ENCODE measurements around the gene PITPNM1. TPM values are rescaled to one million over a fixed set of nuclear protein-coding genes. Genes with fewer than 3 reads are reported as not detected.

Gene PITPNM1
- total RNA-seq, 1 donor from 2014 or later, result 50.8 TPM

- DNase-seq (ENCODE audit: low read depth), result no peak
- H3K4me3 ChIP-seq (ENCODE audit: low read depth, low read length), result no peak overlapping the region
- TF ChIP-seq CTCF (IDR thresholded peaks at IDR 0.05; ENCODE audit: insufficient read depth, low read length, poor library complexity, severe bottlenecking), result no peak
- peaks cover 7% of the 10 kb centered on the region for H3K36me3 ChIP-seq (ENCODE audit: control insufficient read depth, insufficient read depth, low read length)
- H3K27me3 ChIP-seq (ENCODE audit: control insufficient read depth, insufficient read depth, low read length), result no peaks in the 10 kb centered on the region
Measured at GRCh38 chr11:67498544-67498972, 6.6 kb downstream of the PITPNM1 start.

DNA sequence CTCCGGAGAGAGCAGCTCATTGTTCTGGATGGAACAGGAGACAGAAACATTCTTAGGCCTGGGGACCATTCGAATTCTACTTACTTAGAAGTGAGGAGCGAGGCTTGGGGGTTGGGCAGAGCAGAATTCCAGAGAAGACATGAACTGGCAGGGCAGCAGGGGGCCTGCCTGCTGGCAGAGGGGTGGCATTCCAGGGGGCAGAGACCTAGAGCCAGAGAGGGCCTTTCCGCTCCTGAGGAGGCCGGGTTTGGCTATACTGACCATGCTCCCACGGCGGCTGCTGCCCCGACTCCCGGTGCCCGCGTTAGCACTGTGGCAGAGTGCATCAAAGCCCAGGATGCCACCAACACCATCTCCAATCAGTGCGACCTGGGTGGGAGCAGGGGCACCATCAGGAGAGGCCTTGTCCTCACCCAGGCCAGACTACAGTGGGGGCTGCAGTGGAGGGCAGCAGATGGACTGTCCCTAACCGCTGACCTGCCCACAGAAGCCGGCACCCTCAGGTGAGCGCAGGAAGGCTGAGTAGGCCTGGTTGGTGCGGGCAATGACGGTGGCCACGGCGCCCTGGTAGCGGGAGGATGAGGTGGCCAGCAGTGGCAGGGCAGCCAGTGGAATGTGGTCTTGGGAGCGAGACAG is 7.4 kb downstream of the PITPNM1 start:
- Histone ChIP-seq H3K4me3 (ENCODE audit: low read depth, low read length) (no peak overlapping the region), H3K36me3 (ENCODE audit: control insufficient read depth, insufficient read depth, low read length) (peaks cover 7% of the 10 kb centered on the region), H3K27me3 (ENCODE audit: control insufficient read depth, insufficient read depth, low read length) (no peaks in the 10 kb centered on the region)
- no peak for DNase-seq (ENCODE audit: low read depth)
- TF ChIP-seq CTCF (IDR thresholded peaks at IDR 0.05; ENCODE audit: insufficient read depth, low read length, poor library complexity, severe bottlenecking), result no peak

DNA sequence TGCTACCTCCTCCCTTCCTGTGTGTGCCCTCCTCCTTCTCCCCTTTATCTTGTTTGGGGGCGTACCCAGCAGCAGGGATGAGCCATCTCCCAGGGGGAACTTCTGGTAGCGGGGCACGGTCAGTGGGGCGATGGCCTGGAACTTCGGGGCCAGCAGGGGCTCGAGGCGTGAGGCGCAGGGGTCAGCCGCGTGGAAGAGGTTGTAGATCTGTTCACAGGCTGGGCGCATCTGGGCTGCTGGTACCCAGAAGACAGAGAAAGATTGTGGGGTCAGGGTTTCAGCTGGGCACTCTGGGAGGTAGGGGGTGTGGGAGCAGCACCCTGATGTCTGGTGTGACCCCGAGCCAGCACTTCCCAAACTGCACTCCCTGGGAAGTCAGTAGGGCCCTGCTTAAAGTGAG is 9.1 kb downstream of the PITPNM1 start:
- Histone ChIP-seq H3K36me3 (ENCODE audit: control insufficient read depth, insufficient read depth, low read length) (peaks cover 8% of the 10 kb centered on the region), H3K27me3 (ENCODE audit: control insufficient read depth, insufficient read depth, low read length) (no peaks in the 10 kb centered on the region), H3K4me3 (ENCODE audit: low read depth, low read length) (no peak overlapping the region)
- TF ChIP-seq CTCF (IDR thresholded peaks at IDR 0.05; ENCODE audit: insufficient read depth, low read length, poor library complexity, severe bottlenecking), result no peak
- no peak for DNase-seq (ENCODE audit: low read depth)

GRCh38 chr11:67495234-67496005 is 9.7 kb downstream of the PITPNM1 start:
- Histone ChIP-seq H3K4me3 (ENCODE audit: low read depth, low read length) (no peak overlapping the region), H3K27me3 (ENCODE audit: control insufficient read depth, insufficient read depth, low read length) (no peaks in the 10 kb centered on the region), H3K36me3 (ENCODE audit: control insufficient read depth, insufficient read depth, low read length) (peaks cover 8% of the 10 kb centered on the region)
- TF ChIP-seq CTCF (IDR thresholded peaks at IDR 0.05; ENCODE audit: insufficient read depth, low read length, poor library complexity, severe bottlenecking), result no peak
- DNase-seq (ENCODE audit: low read depth), result no peak

- Histone ChIP-seq H3K36me3 (ENCODE audit: control insufficient read depth, insufficient read depth, low read length) (peaks cover 6% of the 10 kb centered on the region), H3K4me3 (ENCODE audit: low read depth, low read length) (no peak overlapping the region), H3K27me3 (ENCODE audit: control insufficient read depth, insufficient read depth, low read length) (no peaks in the 10 kb centered on the region)
- TF ChIP-seq CTCF (IDR thresholded peaks at IDR 0.05; ENCODE audit: insufficient read depth, low read length, poor library complexity, severe bottlenecking), result no peak
- no peak for DNase-seq (ENCODE audit: low read depth)
Measured at GRCh38 chr11:67494371-67495233, 10.6 kb downstream of the PITPNM1 start.

Data from kidney epithelial cell (primary cell).